ENCODE results near the gene ARAP1.

DNA sequence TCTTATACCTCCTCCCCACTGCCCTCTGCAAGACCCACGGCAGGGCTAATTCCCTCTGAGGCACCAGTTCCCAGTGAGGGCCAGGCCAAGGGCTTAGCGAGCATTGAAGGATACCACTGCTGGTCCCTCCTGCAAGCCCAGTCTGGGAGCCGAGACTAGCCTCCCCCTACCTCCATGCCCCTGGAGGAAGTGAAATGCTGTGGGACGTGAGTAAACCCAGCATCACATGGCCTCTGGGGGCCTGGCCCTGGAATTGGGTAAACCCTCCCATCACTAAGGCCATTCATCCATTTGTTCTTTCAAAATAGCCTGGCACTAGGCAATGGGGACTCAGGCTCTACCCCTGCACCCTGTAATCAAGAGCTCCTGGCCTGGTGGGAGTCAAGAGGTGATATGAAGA is 24.7 kb downstream of the ARAP1 start:
- TF ChIP-seq EZH2 (IDR thresholded peaks at IDR 0.05; ENCODE audit: borderline replicate concordance, insufficient read depth, low read length, poor library complexity, severe bottlenecking), result no peak
- TF ChIP-seq, protein P1, sequence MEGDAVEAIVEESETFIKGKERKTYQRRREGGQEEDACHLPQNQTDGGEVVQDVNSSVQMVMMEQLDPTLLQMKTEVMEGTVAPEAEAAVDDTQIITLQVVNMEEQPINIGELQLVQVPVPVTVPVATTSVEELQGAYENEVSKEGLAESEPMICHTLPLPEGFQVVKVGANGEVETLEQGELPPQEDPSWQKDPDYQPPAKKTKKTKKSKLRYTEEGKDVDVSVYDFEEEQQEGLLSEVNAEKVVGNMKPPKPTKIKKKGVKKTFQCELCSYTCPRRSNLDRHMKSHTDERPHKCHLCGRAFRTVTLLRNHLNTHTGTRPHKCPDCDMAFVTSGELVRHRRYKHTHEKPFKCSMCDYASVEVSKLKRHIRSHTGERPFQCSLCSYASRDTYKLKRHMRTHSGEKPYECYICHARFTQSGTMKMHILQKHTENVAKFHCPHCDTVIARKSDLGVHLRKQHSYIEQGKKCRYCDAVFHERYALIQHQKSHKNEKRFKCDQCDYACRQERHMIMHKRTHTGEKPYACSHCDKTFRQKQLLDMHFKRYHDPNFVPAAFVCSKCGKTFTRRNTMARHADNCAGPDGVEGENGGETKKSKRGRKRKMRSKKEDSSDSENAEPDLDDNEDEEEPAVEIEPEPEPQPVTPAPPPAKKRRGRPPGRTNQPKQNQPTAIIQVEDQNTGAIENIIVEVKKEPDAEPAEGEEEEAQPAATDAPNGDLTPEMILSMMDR (IDR thresholded peaks at IDR 0.05; ENCODE audit: poor library complexity, severe bottlenecking), result no peak
- no peak for TF ChIP-seq POLR2AphosphoS5 (IDR thresholded peaks at IDR 0.05)
- no peak for TF ChIP-seq SMC3 (conservative IDR thresholded peaks at IDR 0.05; ENCODE audit: poor library complexity)
- no peak for TF ChIP-seq MXI1 (conservative IDR thresholded peaks at IDR 0.05; ENCODE audit: poor library complexity, severe bottlenecking)
- no peak for TF ChIP-seq TAF1 (IDR thresholded peaks at IDR 0.05; ENCODE audit: low read depth)
- TF ChIP-seq, protein P2, sequence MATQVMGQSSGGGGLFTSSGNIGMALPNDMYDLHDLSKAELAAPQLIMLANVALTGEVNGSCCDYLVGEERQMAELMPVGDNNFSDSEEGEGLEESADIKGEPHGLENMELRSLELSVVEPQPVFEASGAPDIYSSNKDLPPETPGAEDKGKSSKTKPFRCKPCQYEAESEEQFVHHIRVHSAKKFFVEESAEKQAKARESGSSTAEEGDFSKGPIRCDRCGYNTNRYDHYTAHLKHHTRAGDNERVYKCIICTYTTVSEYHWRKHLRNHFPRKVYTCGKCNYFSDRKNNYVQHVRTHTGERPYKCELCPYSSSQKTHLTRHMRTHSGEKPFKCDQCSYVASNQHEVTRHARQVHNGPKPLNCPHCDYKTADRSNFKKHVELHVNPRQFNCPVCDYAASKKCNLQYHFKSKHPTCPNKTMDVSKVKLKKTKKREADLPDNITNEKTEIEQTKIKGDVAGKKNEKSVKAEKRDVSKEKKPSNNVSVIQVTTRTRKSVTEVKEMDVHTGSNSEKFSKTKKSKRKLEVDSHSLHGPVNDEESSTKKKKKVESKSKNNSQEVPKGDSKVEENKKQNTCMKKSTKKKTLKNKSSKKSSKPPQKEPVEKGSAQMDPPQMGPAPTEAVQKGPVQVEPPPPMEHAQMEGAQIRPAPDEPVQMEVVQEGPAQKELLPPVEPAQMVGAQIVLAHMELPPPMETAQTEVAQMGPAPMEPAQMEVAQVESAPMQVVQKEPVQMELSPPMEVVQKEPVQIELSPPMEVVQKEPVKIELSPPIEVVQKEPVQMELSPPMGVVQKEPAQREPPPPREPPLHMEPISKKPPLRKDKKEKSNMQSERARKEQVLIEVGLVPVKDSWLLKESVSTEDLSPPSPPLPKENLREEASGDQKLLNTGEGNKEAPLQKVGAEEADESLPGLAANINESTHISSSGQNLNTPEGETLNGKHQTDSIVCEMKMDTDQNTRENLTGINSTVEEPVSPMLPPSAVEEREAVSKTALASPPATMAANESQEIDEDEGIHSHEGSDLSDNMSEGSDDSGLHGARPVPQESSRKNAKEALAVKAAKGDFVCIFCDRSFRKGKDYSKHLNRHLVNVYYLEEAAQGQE (IDR thresholded peaks at IDR 0.05; ENCODE audit: borderline replicate concordance), result no peak

All from neural cell (in vitro differentiated cells).